Suprapubic skin (tissue), 4 donors: ENCODE data around the gene NCOA5.

Source experiments
- EP300 ChIP-seq: sonication (generic); formaldehyde crosslinking; IDR thresholded peaks from one replicate; pipeline ENCODE4 v1.6.1; 2017; ENCODE audit warnings: antibody characterized with exemption
- POLR2A ChIP-seq, 2 donors: fragments of 450-650 bp; IDR thresholded peaks; one replicate each; pipeline ENCODE4 v1.6.1; 2017; ENCODE audit warnings: antibody characterized with exemption in 2 of 2, mild to moderate bottlenecking in 2 of 2, moderate library complexity in 2 of 2
- POLR2AphosphoS5 ChIP-seq, 3 donors: sonication (generic); formaldehyde crosslinking; IDR thresholded peaks; one replicate each; pipeline ENCODE4 v1.6.1; 2017; ENCODE audit warnings: antibody characterized with exemption in 3 of 3
- TF ChIP-seq, protein P1 (sequence below), 2 donors: fragments of 200-600 bp in 1 of 2; fragments of 450-650 bp in 1 of 2; sonication (generic) in 1 of 2; IDR thresholded peaks; one replicate each; pipeline ENCODE4 v1.5.1; 2016 to 2019; ENCODE audit warnings: antibody characterized with exemption in 2 of 2, mild to moderate bottlenecking in 1 of 2, moderate library complexity in 1 of 2

DNA sequence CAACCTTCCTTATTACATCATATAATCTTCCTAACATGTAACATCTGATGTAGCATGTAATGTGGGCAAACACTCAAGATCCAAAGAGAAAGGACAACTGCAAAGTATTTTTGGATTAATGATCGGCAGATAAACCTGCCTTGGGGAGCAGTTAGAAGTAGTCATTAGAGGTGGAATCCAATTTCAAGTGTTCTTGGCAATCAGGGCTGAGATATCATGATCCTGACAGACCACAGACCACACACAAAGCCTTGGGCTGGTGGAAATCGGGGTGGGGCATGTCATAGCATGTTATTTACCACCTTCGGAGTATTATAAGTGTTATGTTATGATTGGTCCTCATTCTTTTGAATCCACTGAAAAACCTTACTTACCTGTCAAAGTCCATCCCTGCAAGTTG lies 16.3 kb downstream of the NCOA5 start:
- no peak for TF ChIP-seq POLR2A (IDR thresholded peaks at IDR 0.05)
- TF ChIP-seq, protein P1, sequence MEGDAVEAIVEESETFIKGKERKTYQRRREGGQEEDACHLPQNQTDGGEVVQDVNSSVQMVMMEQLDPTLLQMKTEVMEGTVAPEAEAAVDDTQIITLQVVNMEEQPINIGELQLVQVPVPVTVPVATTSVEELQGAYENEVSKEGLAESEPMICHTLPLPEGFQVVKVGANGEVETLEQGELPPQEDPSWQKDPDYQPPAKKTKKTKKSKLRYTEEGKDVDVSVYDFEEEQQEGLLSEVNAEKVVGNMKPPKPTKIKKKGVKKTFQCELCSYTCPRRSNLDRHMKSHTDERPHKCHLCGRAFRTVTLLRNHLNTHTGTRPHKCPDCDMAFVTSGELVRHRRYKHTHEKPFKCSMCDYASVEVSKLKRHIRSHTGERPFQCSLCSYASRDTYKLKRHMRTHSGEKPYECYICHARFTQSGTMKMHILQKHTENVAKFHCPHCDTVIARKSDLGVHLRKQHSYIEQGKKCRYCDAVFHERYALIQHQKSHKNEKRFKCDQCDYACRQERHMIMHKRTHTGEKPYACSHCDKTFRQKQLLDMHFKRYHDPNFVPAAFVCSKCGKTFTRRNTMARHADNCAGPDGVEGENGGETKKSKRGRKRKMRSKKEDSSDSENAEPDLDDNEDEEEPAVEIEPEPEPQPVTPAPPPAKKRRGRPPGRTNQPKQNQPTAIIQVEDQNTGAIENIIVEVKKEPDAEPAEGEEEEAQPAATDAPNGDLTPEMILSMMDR (IDR thresholded peaks at IDR 0.05), result no peak
- TF ChIP-seq EP300, result no peak
- no peak for TF ChIP-seq POLR2AphosphoS5 (IDR thresholded peaks at IDR 0.05)
